ENCODE results near the gene CXXC4.

The CXXC4 gene

DNA sequence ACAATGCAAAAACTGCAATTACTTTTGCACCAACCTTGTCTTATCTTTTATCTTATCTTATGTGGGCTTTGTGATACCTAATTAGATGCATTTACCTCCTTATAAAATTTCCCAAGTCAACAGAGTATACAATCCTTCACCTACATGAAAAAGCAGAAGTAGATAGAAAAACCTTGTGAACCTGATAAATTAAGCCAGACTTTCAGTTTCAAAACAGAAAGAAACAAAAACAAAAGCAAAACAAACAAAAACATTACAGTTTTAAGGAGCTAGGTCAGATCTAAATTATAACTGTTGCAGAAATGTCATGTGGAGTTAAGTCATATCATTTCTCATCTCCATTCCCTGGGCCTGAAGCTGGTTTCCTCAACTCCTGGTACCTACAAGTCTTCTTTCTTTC lies 24.9 kb upstream of the CXXC4 start:
- TF ChIP-seq, protein P1, sequence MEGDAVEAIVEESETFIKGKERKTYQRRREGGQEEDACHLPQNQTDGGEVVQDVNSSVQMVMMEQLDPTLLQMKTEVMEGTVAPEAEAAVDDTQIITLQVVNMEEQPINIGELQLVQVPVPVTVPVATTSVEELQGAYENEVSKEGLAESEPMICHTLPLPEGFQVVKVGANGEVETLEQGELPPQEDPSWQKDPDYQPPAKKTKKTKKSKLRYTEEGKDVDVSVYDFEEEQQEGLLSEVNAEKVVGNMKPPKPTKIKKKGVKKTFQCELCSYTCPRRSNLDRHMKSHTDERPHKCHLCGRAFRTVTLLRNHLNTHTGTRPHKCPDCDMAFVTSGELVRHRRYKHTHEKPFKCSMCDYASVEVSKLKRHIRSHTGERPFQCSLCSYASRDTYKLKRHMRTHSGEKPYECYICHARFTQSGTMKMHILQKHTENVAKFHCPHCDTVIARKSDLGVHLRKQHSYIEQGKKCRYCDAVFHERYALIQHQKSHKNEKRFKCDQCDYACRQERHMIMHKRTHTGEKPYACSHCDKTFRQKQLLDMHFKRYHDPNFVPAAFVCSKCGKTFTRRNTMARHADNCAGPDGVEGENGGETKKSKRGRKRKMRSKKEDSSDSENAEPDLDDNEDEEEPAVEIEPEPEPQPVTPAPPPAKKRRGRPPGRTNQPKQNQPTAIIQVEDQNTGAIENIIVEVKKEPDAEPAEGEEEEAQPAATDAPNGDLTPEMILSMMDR (IDR thresholded peaks at IDR 0.05; ENCODE audit: low read depth, low read length), result no peak
- no peak overlapping the region for H3K4me3 ChIP-seq (ENCODE audit: low read depth, low read length)

DNA sequence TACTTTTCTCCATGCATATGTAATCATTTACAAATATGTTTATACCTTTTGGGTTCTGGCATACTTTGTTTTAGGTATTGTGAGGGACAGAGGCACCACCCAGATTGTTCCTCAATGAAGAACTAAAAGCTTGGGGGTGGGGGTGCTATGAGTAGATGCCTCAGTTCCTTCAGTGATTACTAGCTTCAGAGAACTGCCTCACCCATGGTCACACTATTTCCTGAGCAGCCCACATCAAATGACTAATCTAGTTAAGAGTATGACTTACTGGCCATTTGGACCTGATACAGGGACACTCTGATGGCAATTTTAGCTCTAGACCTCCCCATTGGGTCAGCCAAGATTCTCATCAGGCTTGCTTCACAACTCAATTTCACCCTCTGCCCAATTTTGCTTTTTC lies 22.2 kb upstream of the CXXC4 start:
- TF ChIP-seq, protein P1 (IDR thresholded peaks at IDR 0.05; ENCODE audit: low read depth, low read length), result no peak
- no peak overlapping the region for H3K4me3 ChIP-seq (ENCODE audit: low read depth, low read length)

DNA sequence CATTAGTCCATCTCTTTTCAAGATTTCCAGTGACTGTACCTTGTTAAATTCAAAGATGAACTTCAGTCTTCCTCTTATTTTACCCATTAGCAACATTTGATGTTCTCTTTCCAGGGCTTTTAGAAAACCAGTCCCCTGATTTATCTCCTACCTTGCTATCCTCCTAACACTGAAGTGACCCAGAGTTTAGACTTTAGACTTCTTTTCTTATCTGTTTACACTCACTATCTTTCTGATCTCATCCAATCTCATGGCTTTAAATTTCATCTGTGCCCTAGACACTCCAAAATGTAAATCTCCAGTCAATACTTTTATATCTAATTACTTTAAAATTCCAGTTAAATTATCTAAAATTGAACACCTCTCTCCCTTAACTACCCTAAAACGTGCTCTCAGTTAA lies 13.5 kb upstream of the CXXC4 start:
- TF ChIP-seq, protein P1 (IDR thresholded peaks at IDR 0.05; ENCODE audit: low read depth, low read length), result no peak
- no peak overlapping the region for H3K4me3 ChIP-seq (ENCODE audit: low read depth, low read length)

DNA sequence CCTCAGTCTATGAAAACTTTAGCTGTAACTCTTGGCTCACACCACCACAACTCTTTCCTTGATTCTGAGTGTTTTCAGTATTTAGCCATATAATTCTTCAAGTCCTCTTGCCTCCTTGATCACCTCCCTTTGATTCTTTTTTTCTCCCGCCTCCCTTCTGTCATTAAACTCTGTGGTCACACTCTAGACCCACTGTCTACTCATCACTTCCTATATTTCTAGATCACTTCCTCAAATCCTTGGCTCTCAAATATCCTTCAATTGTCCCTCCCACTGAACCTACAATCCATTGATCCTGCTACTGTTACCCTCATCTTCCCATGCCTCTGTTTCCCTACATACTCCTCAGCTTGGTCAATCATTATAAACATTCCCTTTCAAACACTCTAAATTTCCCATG lies 12.4 kb upstream of the CXXC4 start:
- no peak overlapping the region for H3K4me3 ChIP-seq (ENCODE audit: low read depth, low read length)
- TF ChIP-seq, protein P1 (IDR thresholded peaks at IDR 0.05; ENCODE audit: low read depth, low read length), result no peak

GRCh38 chr4:104504536-104504935 lies 9.8 kb upstream of the CXXC4 start:
- TF ChIP-seq, protein P1 (IDR thresholded peaks at IDR 0.05; ENCODE audit: low read depth, low read length), result no peak
- H3K4me3 ChIP-seq (ENCODE audit: low read depth, low read length), result no peak overlapping the region

DNA sequence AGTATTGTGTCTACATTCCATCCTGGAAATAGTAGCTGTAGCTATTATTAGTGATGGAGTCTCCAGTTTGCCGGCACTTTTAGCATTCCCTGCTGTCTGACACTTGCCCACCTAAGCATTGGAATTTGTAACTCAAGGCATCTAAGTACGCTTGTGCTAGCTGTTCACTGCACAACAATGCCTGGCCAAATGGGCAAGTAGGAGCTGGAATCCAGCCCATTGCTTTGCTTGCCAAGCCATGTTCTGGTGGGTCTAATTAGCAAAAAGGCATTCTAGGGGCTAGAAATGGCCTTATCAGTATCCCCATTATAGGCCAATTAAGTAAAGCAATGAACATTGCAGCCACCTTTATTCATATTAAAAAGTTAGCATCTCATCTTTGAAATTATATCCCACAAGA lies 7.8 kb upstream of the CXXC4 start:
- TF ChIP-seq, protein P1 (IDR thresholded peaks at IDR 0.05; ENCODE audit: low read depth, low read length), result no peak
- H3K4me3 ChIP-seq (ENCODE audit: low read depth, low read length), result no peak overlapping the region

GRCh38 chr4:104501290-104501689 lies 6.6 kb upstream of the CXXC4 start:
- H3K4me3 ChIP-seq (ENCODE audit: low read depth, low read length), result no peak overlapping the region
- TF ChIP-seq, protein P1 (IDR thresholded peaks at IDR 0.05; ENCODE audit: low read depth, low read length), result no peak
